BLaER1 treated with 17β-estradiol and CSF1 and Interleukin-3, amounts not matched to agents 10 nM and 100 nM (cell line): ENCODE data around the gene MYL10.

Experiments used
- H3K27ac ChIP-seq, 11 experiments: shearing (Covaris generic); formaldehyde crosslinking; 2 replicates each; pipeline ENCODE4 v1.8.1; 2022
- H3K27me3 ChIP-seq, 11 experiments: shearing (Covaris generic); formaldehyde crosslinking; 2 replicates each; pipeline ENCODE4 v1.8.1; 2022
- H3K36me3 ChIP-seq, 11 experiments: shearing (Covaris generic); formaldehyde crosslinking; 2 replicates each; pipeline ENCODE4 v1.8.1; 2022
- H3K4me1 ChIP-seq, 10 experiments: shearing (Covaris generic); formaldehyde crosslinking; 2 replicates each; pipeline ENCODE4 v1.8.1; 2022
- H3K4me2 ChIP-seq, 11 experiments: shearing (Covaris generic); formaldehyde crosslinking; 2 replicates each; pipeline ENCODE4 v1.8.1; 2022
- H3K4me3 ChIP-seq, 10 experiments: shearing (Covaris generic); formaldehyde crosslinking; 2 replicates each; pipeline ENCODE4 v1.8.1; 2022
- H3K9ac ChIP-seq, 11 experiments: shearing (Covaris generic); formaldehyde crosslinking; 2 replicates each; pipeline ENCODE4 v1.8.1; 2022
- H3K9me3 ChIP-seq, 11 experiments: shearing (Covaris generic); formaldehyde crosslinking; replicated peaks in 1 of 11; 2 replicates each; pipeline ENCODE4 v1.8.1; 2022
- H4K20me1 ChIP-seq, 11 experiments: shearing (Covaris generic); formaldehyde crosslinking; 2 replicates each; pipeline ENCODE4 v1.8.1; 2022
- Cebpa-rat ChIP-seq, 11 experiments: shearing (Covaris generic); IDR thresholded peaks; 2 replicates each; pipeline ENCODE4 v1.8.1; 2022

MYL10 gene

GRCh38 chr7:101671371-101672356 lies 42.6 kb upstream of the MYL10 start:
- Histone ChIP-seq H3K36me3 (no peaks in the 10 kb centered on the region), H3K4me3 (no peak overlapping the region), H4K20me1 (no peaks in the 10 kb centered on the region), H3K27me3 (no peaks in the 10 kb centered on the region), H3K4me2 (peak overlapping the region; percentile 27 to 88 (median 77); a peak in 21 of 22 replicates), H3K9ac (peak overlapping the region in 5 of 11 experiments; percentile 16 to 69 (median 60); a peak in 10 of 22 replicates), H3K27ac (peak overlapping the region in 8 of 11 experiments; percentile 21 to 80 (median 57); a peak in 15 of 22 replicates), H3K4me1 (peaks cover 19 to 49% (median 40%) of the 10 kb centered on the region in 10 experiments), H3K9me3 (peaks cover 3 to 20% (median 11%) of the 10 kb centered on the region in 11 experiments; a peak in 17 of 22 replicates)
- peak in 1 of 11 experiments; percentile 1; a peak in 2 of 22 replicates for TF ChIP-seq Cebpa-rat (IDR thresholded peaks at IDR 0.05)

- Histone ChIP-seq H3K9me3 (peaks cover 3 to 20% (median 11%) of the 10 kb centered on the region in 11 experiments; a peak in 17 of 22 replicates), H3K36me3 (no peaks in the 10 kb centered on the region), H4K20me1 (no peaks in the 10 kb centered on the region), H3K27ac (no peak overlapping the region), H3K27me3 (no peaks in the 10 kb centered on the region), H3K4me2 (no peak overlapping the region), H3K4me1 (peaks cover 19 to 56% (median 40%) of the 10 kb centered on the region in 10 experiments), H3K9ac (no peak overlapping the region), H3K4me3 (no peak overlapping the region)
- TF ChIP-seq Cebpa-rat (IDR thresholded peaks at IDR 0.05), result no peak
Measured at GRCh38 chr7:101669307-101669706, 40.2 kb upstream of the MYL10 start.

- no peak overlapping the region for H3K4me3 ChIP-seq
- H3K27ac ChIP-seq, result no peak overlapping the region
- H3K9me3 ChIP-seq, result peaks cover 5 to 23% (median 14%) of the 10 kb centered on the region in 11 experiments
- peaks cover 19 to 58% (median 40%) of the 10 kb centered on the region in 10 experiments for H3K4me1 ChIP-seq
- H3K27me3 ChIP-seq, result no peaks in the 10 kb centered on the region
- no peak overlapping the region for H3K9ac ChIP-seq
- peak overlapping the region in 2 of 11 experiments; percentile 40 to 45; a peak in 5 of 22 replicates for H3K4me2 ChIP-seq
- no peaks in the 10 kb centered on the region; a peak in 1 of 22 replicates for H3K36me3 ChIP-seq
- no peak for TF ChIP-seq Cebpa-rat (IDR thresholded peaks at IDR 0.05)
- no peaks in the 10 kb centered on the region for H4K20me1 ChIP-seq
Measured at GRCh38 chr7:101668726-101669125, 39.6 kb upstream of the MYL10 start.

- Histone ChIP-seq H3K36me3 (no peaks in the 10 kb centered on the region; a peak in 1 of 22 replicates), H3K4me3 (no peak overlapping the region), H3K27me3 (no peaks in the 10 kb centered on the region), H3K4me2 (peak overlapping the region; percentile 24 to 70 (median 39); a peak in 18 of 22 replicates), H4K20me1 (no peaks in the 10 kb centered on the region), H3K27ac (no peak overlapping the region), H3K9me3 (peaks cover 12 to 24% (median 14%) of the 10 kb centered on the region in 11 experiments), H3K4me1 (peaks cover 19 to 54% (median 38%) of the 10 kb centered on the region in 10 experiments), H3K9ac (no peak overlapping the region)
- no peak for TF ChIP-seq Cebpa-rat (IDR thresholded peaks at IDR 0.05)
Measured at GRCh38 chr7:101667920-101668319, 38.8 kb upstream of the MYL10 start.

GRCh38 chr7:101667399-101667798 lies 38.3 kb upstream of the MYL10 start:
- no peaks in the 10 kb centered on the region; a peak in 1 of 22 replicates for H3K36me3 ChIP-seq
- no peak for TF ChIP-seq Cebpa-rat (IDR thresholded peaks at IDR 0.05)
- no peak overlapping the region for H3K4me3 ChIP-seq
- peaks cover 11 to 26% (median 18%) of the 10 kb centered on the region in 11 experiments for H3K9me3 ChIP-seq
- peak overlapping the region in 4 of 11 experiments; percentile 24 to 70 (median 40); a peak in 3 of 22 replicates for H3K4me2 ChIP-seq
- H3K27ac ChIP-seq, result no peak overlapping the region
- no peaks in the 10 kb centered on the region for H3K27me3 ChIP-seq
- H3K4me1 ChIP-seq, result peaks cover 19 to 48% (median 33%) of the 10 kb centered on the region in 10 experiments
- no peaks in the 10 kb centered on the region for H4K20me1 ChIP-seq
- no peak overlapping the region for H3K9ac ChIP-seq

- H3K9ac ChIP-seq, result no peak overlapping the region
- peaks cover 19 to 42% (median 27%) of the 10 kb centered on the region in 10 experiments for H3K4me1 ChIP-seq
- no peak for TF ChIP-seq Cebpa-rat (IDR thresholded peaks at IDR 0.05)
- peaks cover 11 to 26% (median 21%) of the 10 kb centered on the region in 11 experiments for H3K9me3 ChIP-seq
- no peaks in the 10 kb centered on the region for H3K27me3 ChIP-seq
- H3K4me3 ChIP-seq, result no peak overlapping the region
- no peaks in the 10 kb centered on the region for H4K20me1 ChIP-seq
- H3K27ac ChIP-seq, result no peak overlapping the region
- H3K4me2 ChIP-seq, result no peak overlapping the region
- H3K36me3 ChIP-seq, result no peaks in the 10 kb centered on the region; a peak in 1 of 22 replicates
Measured at GRCh38 chr7:101666741-101667140, 37.6 kb upstream of the MYL10 start.

GRCh38 chr7:101666293-101666692 lies 37.2 kb upstream of the MYL10 start:
- no peak overlapping the region for H3K27ac ChIP-seq

GRCh38 chr7:101664893-101665471 lies 35.9 kb upstream of the MYL10 start:
- Histone ChIP-seq H4K20me1 (no peaks in the 10 kb centered on the region), H3K36me3 (no peaks in the 10 kb centered on the region; a peak in 1 of 22 replicates), H3K4me2 (no peak overlapping the region; a peak in 1 of 22 replicates), H3K27me3 (no peaks in the 10 kb centered on the region), H3K9ac (no peak overlapping the region), H3K4me1 (peaks cover 8 to 24% (median 11%) of the 10 kb centered on the region in 10 experiments), H3K4me3 (no peak overlapping the region), H3K27ac (no peak overlapping the region), H3K9me3 (peaks cover 11 to 26% (median 21%) of the 10 kb centered on the region in 11 experiments)
- TF ChIP-seq Cebpa-rat (IDR thresholded peaks at IDR 0.05), result no peak

More at GRCh38 chr7:101666293-101666692, 37.2 kb upstream of the MYL10 start:
- Histone ChIP-seq H3K4me1 (peaks cover 16 to 37% (median 22%) of the 10 kb centered on the region in 10 experiments), H3K9me3 (peaks cover 11 to 26% (median 21%) of the 10 kb centered on the region in 11 experiments), H3K27me3 (no peaks in the 10 kb centered on the region), H4K20me1 (no peaks in the 10 kb centered on the region), H3K36me3 (no peaks in the 10 kb centered on the region; a peak in 1 of 22 replicates), H3K4me2 (no peak overlapping the region), H3K4me3 (no peak overlapping the region), H3K9ac (no peak overlapping the region)
- no peak for TF ChIP-seq Cebpa-rat (IDR thresholded peaks at IDR 0.05)

- H3K4me1 ChIP-seq, result peaks cover 10 to 21% (median 12%) of the 10 kb centered on the region in 10 experiments
- H3K36me3 ChIP-seq, result no peaks in the 10 kb centered on the region; a peak in 1 of 22 replicates
- no peak overlapping the region for H3K4me3 ChIP-seq
- no peaks in the 10 kb centered on the region for H4K20me1 ChIP-seq
- peaks cover 11 to 26% (median 20%) of the 10 kb centered on the region in 11 experiments for H3K9me3 ChIP-seq
- no peak overlapping the region for H3K9ac ChIP-seq
- no peak overlapping the region for H3K27ac ChIP-seq
- H3K4me2 ChIP-seq, result no peak overlapping the region; a peak in 1 of 22 replicates
- no peaks in the 10 kb centered on the region for H3K27me3 ChIP-seq
- TF ChIP-seq Cebpa-rat (IDR thresholded peaks at IDR 0.05), result no peak
Measured at GRCh38 chr7:101664436-101664835, 35.3 kb upstream of the MYL10 start.
